Left lung (tissue), 10 donors: Measurements from ENCODE around the gene MAN1B1. TPM values are rescaled to one million over a fixed set of nuclear protein-coding genes. Genes with fewer than 3 reads are reported as not detected.

ENCODE experiments used
- ATAC-seq: fragments of 200-7000 bp; cut with Tn5 transposase; one replicate; pipeline ENCODE4 v1.9.1; 2020; ENCODE audit warnings: moderate library complexity
- DNase-seq, 4 donors: peaks; one replicate each; pipeline ENCODE4 v3.0.0-alpha.2; 2013 to 2020
- H3K27ac ChIP-seq, 2 donors: fragments of 200-600 bp; sonication (generic) in 1 of 2; one replicate each; pipeline versions ENCODE4 v1.5.0 to v1.8.0; 2020 to 2021
- H3K27me3 ChIP-seq, 2 donors: fragments of 200-600 bp; sonication (generic) in 1 of 2; one replicate each; pipeline versions ENCODE4 v1.5.0 to v1.8.0; 2020 to 2021
- H3K36me3 ChIP-seq, 2 donors: fragments of 200-600 bp; sonication (generic) in 1 of 2; one replicate each; pipeline versions ENCODE4 v1.5.0 to v1.8.0; 2020 to 2021
- H3K4me1 ChIP-seq, 2 donors: fragments of 200-600 bp; one replicate each; pipeline ENCODE4 v1.8.0; 2021
- H3K4me3 ChIP-seq, 2 donors: fragments of 200-600 bp; sonication (generic) in 1 of 2; one replicate each; pipeline versions ENCODE4 v1.5.0 to v1.8.0; 2020 to 2021; ENCODE audit warnings: mild to moderate bottlenecking in 1 of 2
- H3K9me3 ChIP-seq, 2 donors: fragments of 200-600 bp; sonication (generic) in 1 of 2; one replicate each; pipeline versions ENCODE4 v1.5.0 to v1.8.0; 2020 to 2021
- intact Hi-C, 2 donors: fragments of 100-400 bp; cut with DNase I; formaldehyde crosslinking; loops; one replicate each; pipeline versions ENCODE4 v1.11.2 to v1.14.2; 2022
- polyA plus RNA-seq, 6 donors: library from polyadenylated mRNA; unstranded; fragments of 120-200 nt; gene quantifications; one replicate each; pipeline ENCODE4 v1.2.1, GENCODE V29; 2013; ENCODE audit not compliant: insufficient read length in 6 of 6
- total RNA-seq, 2 donors: library from RNA; stranded (reverse); fragmentation: NEBNext Ultra II Directional; extraction: Animal tissue kit (Norgen Biotek cat#: 25700); gene quantifications; one replicate each; pipeline ENCODE4 v1.2.1, GENCODE V29; 2021
- TF ChIP-seq, protein P1 (sequence below), 2 donors: fragments of 200-600 bp; sonication (generic) in 1 of 2; IDR thresholded peaks; one replicate each; pipeline versions ENCODE4 v1.5.0 to v1.8.0; 2021; ENCODE audit warnings: antibody characterized with exemption in 2 of 2
- donor health status: DM: no; HTN: yes; CAD: no.
- donor health status: DM: no; HTN: no; CAD: no.

The MAN1B1 gene
- total and polyA plus RNA-seq, 8 donors, result 51.5 to 74.9 (median 64.8) TPM

DNA sequence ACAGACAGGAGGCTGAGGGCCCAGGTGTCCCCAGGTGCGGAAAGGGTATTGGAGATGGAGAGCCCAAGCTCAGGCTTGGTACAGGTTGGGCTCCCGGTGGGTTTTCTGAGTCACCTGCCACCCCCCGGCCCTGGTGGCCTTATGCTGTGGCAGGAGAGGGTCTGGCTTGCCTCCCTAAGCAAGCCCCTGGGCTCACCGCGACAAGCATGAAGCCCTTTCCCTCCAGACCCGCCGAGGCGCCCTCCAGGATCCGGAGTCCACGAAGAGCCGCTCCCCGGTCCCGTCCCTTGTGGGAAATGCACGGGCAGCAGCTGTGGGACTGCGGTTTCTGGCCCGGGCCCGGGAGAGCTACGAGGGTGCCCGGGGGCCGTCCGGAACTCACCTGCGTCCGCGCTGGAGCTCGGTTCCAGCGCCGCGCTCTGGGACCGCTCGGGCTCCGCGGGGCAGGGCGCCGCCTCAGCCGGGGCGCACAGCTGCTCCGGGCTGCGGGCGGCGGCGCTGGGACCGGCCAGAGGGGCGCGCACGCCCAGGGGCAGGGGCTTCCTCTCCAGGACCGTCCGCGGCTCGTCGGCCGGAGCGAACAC, 17.2 kb upstream of the MAN1B1 start:
- no peak overlapping the region for H3K27ac ChIP-seq
- peaks cover 11 to 30% of the 10 kb centered on the region in 2 donors for H3K4me1 ChIP-seq
- H3K4me3 ChIP-seq, result peak overlapping the region in 1 of 2 donors; percentile 41

DNA sequence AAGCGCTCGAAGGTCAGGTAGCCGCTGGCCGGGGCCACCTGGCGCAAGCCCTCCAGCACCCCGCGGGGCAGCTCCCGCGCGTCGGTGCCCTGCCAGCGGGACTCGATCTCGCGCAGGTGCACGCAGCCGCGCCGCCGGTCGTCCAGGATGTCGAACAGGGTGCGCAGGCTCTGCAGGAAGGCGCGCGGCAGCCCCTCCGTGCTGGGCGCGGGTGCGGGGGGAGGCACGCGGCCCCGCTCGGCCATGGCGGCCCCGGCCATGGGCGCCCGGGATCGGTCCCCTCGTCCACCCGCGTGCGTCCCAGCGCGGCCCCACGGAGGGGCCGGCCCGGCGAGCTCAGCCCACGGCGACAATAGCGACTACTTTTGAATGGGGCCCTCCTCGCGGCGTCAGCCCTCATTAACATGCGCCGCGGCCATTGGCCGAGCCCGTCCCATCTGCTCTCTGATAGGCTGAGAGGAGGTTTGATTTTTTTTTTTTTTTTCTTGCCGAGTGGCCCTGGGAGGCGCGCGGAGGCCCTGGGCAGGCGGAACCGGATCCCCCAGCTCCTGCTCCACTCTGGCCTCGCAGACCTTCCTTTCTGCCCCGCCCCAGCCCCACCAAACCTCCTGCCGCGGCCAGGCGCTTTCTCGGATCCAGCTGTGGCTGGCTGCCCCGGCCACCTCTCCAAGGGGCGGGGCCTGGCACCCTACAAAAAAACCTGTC, 16.4 kb upstream of the MAN1B1 start, which contains the start of gene SAPCD2:
TSS of gene SAPCD2 (minus strand) at position 357 of the 705 bp plus-strand sequence. CDS start at position 260, 97 bp downstream.
- ATAC-seq (peak; percentile 93), DNase-seq (peak; percentile 81 to 93 (median 91))
- no peaks in the 10 kb centered on the region for H3K36me3 ChIP-seq
- TF ChIP-seq, protein P1, sequence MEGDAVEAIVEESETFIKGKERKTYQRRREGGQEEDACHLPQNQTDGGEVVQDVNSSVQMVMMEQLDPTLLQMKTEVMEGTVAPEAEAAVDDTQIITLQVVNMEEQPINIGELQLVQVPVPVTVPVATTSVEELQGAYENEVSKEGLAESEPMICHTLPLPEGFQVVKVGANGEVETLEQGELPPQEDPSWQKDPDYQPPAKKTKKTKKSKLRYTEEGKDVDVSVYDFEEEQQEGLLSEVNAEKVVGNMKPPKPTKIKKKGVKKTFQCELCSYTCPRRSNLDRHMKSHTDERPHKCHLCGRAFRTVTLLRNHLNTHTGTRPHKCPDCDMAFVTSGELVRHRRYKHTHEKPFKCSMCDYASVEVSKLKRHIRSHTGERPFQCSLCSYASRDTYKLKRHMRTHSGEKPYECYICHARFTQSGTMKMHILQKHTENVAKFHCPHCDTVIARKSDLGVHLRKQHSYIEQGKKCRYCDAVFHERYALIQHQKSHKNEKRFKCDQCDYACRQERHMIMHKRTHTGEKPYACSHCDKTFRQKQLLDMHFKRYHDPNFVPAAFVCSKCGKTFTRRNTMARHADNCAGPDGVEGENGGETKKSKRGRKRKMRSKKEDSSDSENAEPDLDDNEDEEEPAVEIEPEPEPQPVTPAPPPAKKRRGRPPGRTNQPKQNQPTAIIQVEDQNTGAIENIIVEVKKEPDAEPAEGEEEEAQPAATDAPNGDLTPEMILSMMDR (IDR thresholded peaks at IDR 0.05), result no peak
- peak within 1 kb of the TSS; percentile 29 to 41 for H3K4me3 ChIP-seq
- peaks cover 0 to 21% of the 10 kb centered on the region in 2 donors for H3K27me3 ChIP-seq
- peaks cover 11 to 30% of the 10 kb centered on the region in 2 donors for H3K4me1 ChIP-seq
- peak within 1 kb of the TSS; percentile 53 to 76 for H3K27ac ChIP-seq
- intact Hi-C loops, result no loop called here
- no peaks in the 10 kb centered on the region for H3K9me3 ChIP-seq

More for the DNA sequence above, 17.2 kb upstream of the MAN1B1 start:
- DNase-seq (no peak), ATAC-seq (no peak)
- Histone ChIP-seq H3K9me3 (no peaks in the 10 kb centered on the region), H3K36me3 (no peaks in the 10 kb centered on the region), H3K27me3 (peaks cover 0 to 21% of the 10 kb centered on the region in 2 donors)
- TF ChIP-seq, protein P1 (IDR thresholded peaks at IDR 0.05), result no peak
- intact Hi-C loops, result loop anchor here in 1 of 2 donors (10.0 kb wide), 1 partner anchor 285 kb away; no protein-coding TSS in a partner anchor

DNA sequence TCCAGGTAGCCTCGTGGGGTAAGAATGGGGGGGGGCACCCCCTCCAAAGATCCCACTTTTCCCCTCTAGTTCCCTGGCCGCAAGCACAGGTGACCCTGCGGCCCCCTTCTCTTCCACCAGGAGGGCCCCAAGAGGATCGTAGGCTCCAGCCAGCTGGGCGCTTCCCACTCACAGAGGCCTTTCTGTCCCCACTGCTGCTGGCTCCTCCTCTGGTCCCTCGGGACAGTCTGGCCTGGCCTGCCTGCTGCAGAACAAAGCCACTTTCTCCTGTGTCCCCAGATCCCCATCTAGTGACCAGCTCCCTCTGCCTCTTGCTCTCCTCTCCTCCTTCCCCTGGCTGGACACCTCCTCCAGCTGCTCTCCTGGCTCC, 15.9 kb upstream of the MAN1B1 start:
- H3K9me3 ChIP-seq, result no peaks in the 10 kb centered on the region
- intact Hi-C loops, result no loop called here
- peak overlapping the region; percentile 29 to 41 for H3K4me3 ChIP-seq
- DNase-seq (no peak), ATAC-seq (peak; percentile 30)
- H3K4me1 ChIP-seq, result peaks cover 11 to 30% of the 10 kb centered on the region in 2 donors
- peaks cover 0 to 21% of the 10 kb centered on the region in 2 donors for H3K27me3 ChIP-seq
- no peaks in the 10 kb centered on the region for H3K36me3 ChIP-seq
- H3K27ac ChIP-seq, result peak overlapping the region; percentile 53 to 76
- TF ChIP-seq, protein P1 (IDR thresholded peaks at IDR 0.05), result peak in 1 of 2 donors; percentile 25

DNA sequence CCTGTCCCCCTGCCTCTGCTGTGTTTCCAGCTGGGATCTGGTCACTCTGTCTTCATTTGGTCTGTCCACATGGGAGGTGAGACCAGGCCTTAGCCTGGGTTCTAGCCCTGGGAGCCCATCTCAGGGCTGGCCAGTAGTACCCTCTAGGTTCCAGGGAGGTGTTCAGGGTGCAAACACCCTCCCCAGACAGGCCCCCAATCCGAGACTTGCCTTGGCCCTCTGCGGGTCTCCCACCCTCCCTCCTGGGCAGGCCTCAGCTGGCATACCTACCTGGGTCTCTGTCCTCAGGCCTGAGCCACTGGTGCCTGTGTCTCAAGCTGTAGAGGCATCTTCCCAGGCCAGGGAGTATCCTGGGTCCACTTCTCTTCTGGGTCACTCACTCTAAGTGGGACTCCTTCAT, 15.5 kb upstream of the MAN1B1 start:
- intact Hi-C loops, result no loop called here
- Histone ChIP-seq H3K36me3 (no peaks in the 10 kb centered on the region), H3K9me3 (no peaks in the 10 kb centered on the region), H3K4me3 (peak overlapping the region in 1 of 2 donors; percentile 41), H3K4me1 (peaks cover 11 to 30% of the 10 kb centered on the region in 2 donors), H3K27ac (peak overlapping the region in 1 of 2 donors; percentile 53), H3K27me3 (peaks cover 0 to 21% of the 10 kb centered on the region in 2 donors)
- ATAC-seq, result no peak
- no peak for DNase-seq
- TF ChIP-seq, protein P1 (IDR thresholded peaks at IDR 0.05), result no peak

DNA sequence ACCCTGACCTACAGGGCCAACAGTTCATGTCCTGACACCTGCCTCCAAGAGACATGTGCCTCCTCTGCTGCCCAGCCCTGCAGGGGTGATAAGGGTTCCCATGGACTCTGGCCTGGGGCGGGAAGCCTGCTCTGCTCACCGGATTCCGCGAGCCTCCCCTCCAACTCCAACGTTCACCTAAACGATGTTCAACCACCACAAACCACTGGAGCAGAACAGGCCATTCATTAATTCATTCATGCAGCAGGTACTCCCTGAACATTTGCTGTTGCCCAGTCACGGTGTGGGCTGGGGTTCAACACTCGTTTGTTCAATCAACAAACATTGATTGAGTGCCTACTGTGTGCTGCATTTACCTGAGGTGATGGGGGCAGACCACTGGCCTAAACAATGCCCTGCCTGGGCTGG, 12.8 kb upstream of the MAN1B1 start:
- intact Hi-C loops, result no loop called here
- TF ChIP-seq, protein P1 (IDR thresholded peaks at IDR 0.05), result no peak
- no peak overlapping the region for H3K4me3 ChIP-seq
- no peaks in the 10 kb centered on the region for H3K9me3 ChIP-seq
- peaks cover 0 to 6% of the 10 kb centered on the region in 2 donors for H3K36me3 ChIP-seq
- H3K4me1 ChIP-seq, result peaks cover 21 to 48% of the 10 kb centered on the region in 2 donors
- no peak overlapping the region for H3K27ac ChIP-seq
- ATAC-seq, result no peak
- H3K27me3 ChIP-seq, result peaks cover 0 to 29% of the 10 kb centered on the region in 2 donors
- DNase-seq, result no peak
